ENCODE measurements around the gene JDP2.

The JDP2 gene

DNA sequence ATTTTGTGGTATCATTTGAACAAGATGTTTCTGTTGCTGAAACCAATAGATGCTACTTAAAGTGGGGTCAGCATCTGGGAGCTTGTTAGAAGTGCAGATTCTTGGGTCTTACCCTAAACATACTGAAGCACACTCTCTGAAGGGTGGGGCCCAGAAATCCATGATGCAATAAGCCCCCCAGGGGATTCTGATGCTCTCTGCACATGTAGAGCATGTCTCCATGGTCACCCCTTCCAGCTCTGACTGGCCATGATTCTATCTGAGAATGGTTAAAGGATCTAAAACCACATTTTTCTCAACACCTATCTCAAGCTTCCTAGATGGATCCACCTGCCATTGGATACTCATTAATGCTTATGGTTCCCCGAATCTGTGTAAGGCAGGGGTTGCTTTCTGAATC, 20.4 kb downstream of the JDP2 start:
- TF ChIP-seq, protein P1, sequence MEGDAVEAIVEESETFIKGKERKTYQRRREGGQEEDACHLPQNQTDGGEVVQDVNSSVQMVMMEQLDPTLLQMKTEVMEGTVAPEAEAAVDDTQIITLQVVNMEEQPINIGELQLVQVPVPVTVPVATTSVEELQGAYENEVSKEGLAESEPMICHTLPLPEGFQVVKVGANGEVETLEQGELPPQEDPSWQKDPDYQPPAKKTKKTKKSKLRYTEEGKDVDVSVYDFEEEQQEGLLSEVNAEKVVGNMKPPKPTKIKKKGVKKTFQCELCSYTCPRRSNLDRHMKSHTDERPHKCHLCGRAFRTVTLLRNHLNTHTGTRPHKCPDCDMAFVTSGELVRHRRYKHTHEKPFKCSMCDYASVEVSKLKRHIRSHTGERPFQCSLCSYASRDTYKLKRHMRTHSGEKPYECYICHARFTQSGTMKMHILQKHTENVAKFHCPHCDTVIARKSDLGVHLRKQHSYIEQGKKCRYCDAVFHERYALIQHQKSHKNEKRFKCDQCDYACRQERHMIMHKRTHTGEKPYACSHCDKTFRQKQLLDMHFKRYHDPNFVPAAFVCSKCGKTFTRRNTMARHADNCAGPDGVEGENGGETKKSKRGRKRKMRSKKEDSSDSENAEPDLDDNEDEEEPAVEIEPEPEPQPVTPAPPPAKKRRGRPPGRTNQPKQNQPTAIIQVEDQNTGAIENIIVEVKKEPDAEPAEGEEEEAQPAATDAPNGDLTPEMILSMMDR (IDR thresholded peaks at IDR 0.05; ENCODE audit: insufficient read depth, low read length, poor library complexity, severe bottlenecking) = no peak
- peaks cover 13% of the 10 kb centered on the region for H3K36me3 ChIP-seq (ENCODE audit: control insufficient read depth, insufficient read depth, low read length)

DNA sequence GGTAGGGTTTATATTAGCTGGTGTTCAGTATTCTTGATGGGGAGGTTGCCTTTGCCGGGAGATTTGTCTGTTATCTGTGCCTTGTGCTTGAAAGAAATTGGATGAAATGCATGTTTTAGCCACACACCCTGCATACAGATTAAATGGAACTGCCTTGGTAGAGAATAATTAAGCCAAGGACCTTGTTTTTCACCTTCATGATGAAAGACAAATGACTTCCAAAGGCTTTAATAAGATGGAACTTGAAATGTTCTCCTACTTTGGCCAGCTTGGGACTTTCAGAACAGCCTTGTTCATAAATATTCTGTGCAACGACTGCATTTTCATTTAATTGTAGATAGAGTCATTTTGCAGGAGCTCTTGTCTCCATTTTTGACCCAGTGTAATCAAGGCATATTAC, 21.2 kb downstream of the JDP2 start:
- Histone ChIP-seq H3K4me3 (replicated peaks; ENCODE audit: low read depth, low read length) (no peak overlapping the region), H3K27me3 (replicated peaks; ENCODE audit: control insufficient read depth, insufficient read depth, low read length) (no peaks in the 10 kb centered on the region), H3K36me3 (ENCODE audit: control insufficient read depth, insufficient read depth, low read length) (peaks cover 13% of the 10 kb centered on the region)
- TF ChIP-seq, protein P1 (IDR thresholded peaks at IDR 0.05; ENCODE audit: insufficient read depth, low read length, poor library complexity, severe bottlenecking) = no peak
- DNase-seq (ENCODE audit: extremely low read depth, insufficient read length) = no peak

More for the DNA sequence above, 20.4 kb downstream of the JDP2 start:
- no peak for DNase-seq (ENCODE audit: extremely low read depth, insufficient read length)
- H3K27me3 ChIP-seq (replicated peaks; ENCODE audit: control insufficient read depth, insufficient read depth, low read length) = no peaks in the 10 kb centered on the region
- no peak overlapping the region for H3K4me3 ChIP-seq (replicated peaks; ENCODE audit: low read depth, low read length)

DNA sequence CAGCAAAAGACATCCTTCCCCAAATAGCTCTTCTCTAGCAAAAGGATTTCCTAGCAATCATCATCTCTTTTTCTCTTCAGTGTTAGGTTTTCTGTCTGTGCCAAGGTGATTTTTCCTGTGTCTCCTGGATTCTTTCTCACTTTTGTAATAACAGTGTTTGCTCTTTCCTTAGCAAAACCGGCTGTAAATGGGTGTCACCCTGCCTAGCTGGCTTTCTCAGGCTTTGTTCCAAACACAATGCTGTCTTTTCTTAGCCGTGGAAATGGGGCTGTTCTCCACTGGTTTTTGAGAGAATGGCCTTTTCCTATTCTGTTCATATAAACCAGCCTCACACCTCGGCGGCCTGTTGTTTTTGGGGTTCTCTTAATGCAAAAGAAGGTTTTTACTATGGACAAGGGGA, 21.9 kb downstream of the JDP2 start:
- H3K4me3 ChIP-seq (replicated peaks; ENCODE audit: low read depth, low read length) = no peak overlapping the region
- TF ChIP-seq, protein P1 (IDR thresholded peaks at IDR 0.05; ENCODE audit: insufficient read depth, low read length, poor library complexity, severe bottlenecking) = no peak
- no peak for DNase-seq (ENCODE audit: extremely low read depth, insufficient read length)
- H3K27me3 ChIP-seq (replicated peaks; ENCODE audit: control insufficient read depth, insufficient read depth, low read length) = no peaks in the 10 kb centered on the region
- H3K36me3 ChIP-seq (ENCODE audit: control insufficient read depth, insufficient read depth, low read length) = peaks cover 11% of the 10 kb centered on the region

DNA sequence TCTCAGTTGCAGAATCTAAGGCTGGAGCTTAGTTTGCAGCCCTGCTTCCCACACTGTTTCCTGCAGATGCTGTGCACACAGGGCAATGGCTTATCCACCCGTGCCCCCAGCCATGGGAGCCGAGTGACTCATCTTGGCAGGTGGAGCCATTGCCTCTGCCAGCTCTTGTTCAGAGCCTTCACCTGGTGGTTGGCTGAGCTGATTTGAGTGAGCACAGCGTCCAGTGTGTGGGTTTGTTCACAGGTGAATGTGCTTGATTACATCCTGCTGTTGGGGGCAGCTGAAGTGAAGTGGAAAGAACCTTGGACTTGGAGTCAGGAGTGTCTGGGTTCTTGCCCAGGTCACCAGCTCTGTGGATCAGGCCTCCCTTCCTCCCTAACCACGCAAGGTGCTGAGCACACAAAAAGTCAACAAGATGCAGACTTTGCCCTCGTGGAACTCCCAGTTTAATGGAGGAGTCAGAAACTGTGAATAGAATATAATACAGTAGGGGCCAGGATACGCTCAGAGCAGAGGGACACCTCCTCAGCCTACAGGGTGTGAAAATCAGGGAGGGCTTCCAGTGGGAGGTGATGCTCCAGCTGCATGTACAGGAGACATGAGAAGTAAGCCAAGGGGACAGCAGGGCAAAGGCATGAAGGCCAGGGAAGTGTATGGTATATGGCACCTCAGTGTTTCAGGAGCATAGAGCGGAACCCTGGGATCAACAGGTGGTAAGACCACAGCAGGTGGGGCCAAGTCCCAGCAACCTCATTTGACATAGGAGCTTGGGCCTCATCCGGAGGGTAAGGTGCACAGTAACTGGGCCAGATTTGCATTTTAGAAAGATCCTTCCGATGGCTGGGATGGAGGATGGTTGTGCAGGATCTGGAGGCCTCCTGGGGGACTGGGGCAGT, 22.8 kb downstream of the JDP2 start:
- H3K4me3 ChIP-seq (replicated peaks; ENCODE audit: low read depth, low read length) = no peak overlapping the region
- no peak for DNase-seq (ENCODE audit: extremely low read depth, insufficient read length)
- TF ChIP-seq, protein P1 (IDR thresholded peaks at IDR 0.05; ENCODE audit: insufficient read depth, low read length, poor library complexity, severe bottlenecking) = no peak

DNA sequence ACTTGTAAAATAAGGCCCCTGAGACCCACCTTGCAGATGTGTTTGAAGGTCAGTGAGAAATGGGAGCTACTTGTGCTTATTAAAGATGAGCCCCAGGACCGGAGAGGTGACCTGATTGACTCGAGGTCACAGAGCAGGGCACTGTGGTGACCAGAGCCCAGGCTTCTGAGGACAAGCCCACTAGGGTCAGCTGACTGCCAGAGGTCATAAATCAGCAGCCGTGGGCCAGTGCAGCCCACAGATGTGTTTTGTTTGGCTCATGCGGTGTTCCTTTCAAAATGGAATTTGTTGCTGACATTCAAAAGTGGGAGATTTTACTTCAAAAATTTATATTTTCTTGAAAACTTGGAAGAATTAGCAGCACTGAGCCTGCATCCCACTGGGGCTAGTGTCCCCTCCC, 24.5 kb downstream of the JDP2 start:
- TF ChIP-seq, protein P1 (IDR thresholded peaks at IDR 0.05; ENCODE audit: insufficient read depth, low read length, poor library complexity, severe bottlenecking) = no peak
- no peak for DNase-seq (ENCODE audit: extremely low read depth, insufficient read length)
- H3K36me3 ChIP-seq (ENCODE audit: control insufficient read depth, insufficient read depth, low read length) = peaks cover 22% of the 10 kb centered on the region
- no peaks in the 10 kb centered on the region for H3K27me3 ChIP-seq (replicated peaks; ENCODE audit: control insufficient read depth, insufficient read depth, low read length)
- H3K4me3 ChIP-seq (replicated peaks; ENCODE audit: low read depth, low read length) = no peak overlapping the region

More for the DNA sequence above, 22.8 kb downstream of the JDP2 start:
- peaks cover 16% of the 10 kb centered on the region for H3K36me3 ChIP-seq (ENCODE audit: control insufficient read depth, insufficient read depth, low read length)
- no peaks in the 10 kb centered on the region for H3K27me3 ChIP-seq (replicated peaks; ENCODE audit: control insufficient read depth, insufficient read depth, low read length)
